ENCODE data around the gene RWDD1. TPM values are rescaled to one million over a fixed set of nuclear protein-coding genes. Genes with fewer than 3 reads are reported as not detected.

The RWDD1 gene
- total RNA-seq, 4 donors from 2014 or later: 56.1 to 77.3 (median 60.3) TPM

GRCh38 chr6:116564921-116565872 is 6.1 kb upstream of the RWDD1 start:
- TF ChIP-seq POLR2A (IDR thresholded peaks at IDR 0.05) (no peak), POLR2AphosphoS5 (IDR thresholded peaks at IDR 0.05) (no peak), CTCF (IDR thresholded peaks at IDR 0.05) (no peak), EP300 (IDR thresholded peaks at IDR 0.05) (no peak)
- H3K4me3 ChIP-seq: peak overlapping the region; percentile 25 to 42
- peak; percentile 39 for ATAC-seq
- H3K36me3 ChIP-seq: no peaks in the 10 kb centered on the region
- H3K9me3 ChIP-seq: no peaks in the 10 kb centered on the region
- H3K27me3 ChIP-seq: no peaks in the 10 kb centered on the region
- peak overlapping the region in 1 of 4 donors; percentile 13 for H3K27ac ChIP-seq
- H3K4me1 ChIP-seq: peaks cover 0 to 20% (median 3%) of the 10 kb centered on the region in 3 donors
- 14% methylated on average over 4 of the region's 42 CpGs; no CpG with 5 or more reads in 1 of the 2 donors for WGBS, 2 donors (ENCODE audit: low coverage in 1 of 2)

- no peaks in the 10 kb centered on the region for H3K36me3 ChIP-seq
- H3K27me3 ChIP-seq: no peaks in the 10 kb centered on the region
- H3K27ac ChIP-seq: no peak overlapping the region
- peaks cover 4 to 29% (median 7%) of the 10 kb centered on the region in 3 donors for H3K4me1 ChIP-seq
- H3K4me3 ChIP-seq: no peak overlapping the region
- no peaks in the 10 kb centered on the region for H3K9me3 ChIP-seq
- ATAC-seq: no peak
- TF ChIP-seq EP300 (IDR thresholded peaks at IDR 0.05): no peak
- no peak for TF ChIP-seq POLR2A (IDR thresholded peaks at IDR 0.05)
- TF ChIP-seq CTCF (IDR thresholded peaks at IDR 0.05): no peak
- TF ChIP-seq POLR2AphosphoS5 (IDR thresholded peaks at IDR 0.05): no peak
Measured at GRCh38 chr6:116568111-116568510, 3.2 kb upstream of the RWDD1 start.

GRCh38 chr6:116568821-116569755 is 2.2 kb upstream of the RWDD1 start:
- no peaks in the 10 kb centered on the region for H3K9me3 ChIP-seq
- TF ChIP-seq POLR2A (IDR thresholded peaks at IDR 0.05) (no peak), POLR2AphosphoS5 (IDR thresholded peaks at IDR 0.05) (no peak), EP300 (IDR thresholded peaks at IDR 0.05) (no peak), CTCF (IDR thresholded peaks at IDR 0.05) (no peak)
- H3K27ac ChIP-seq: no peak overlapping the region
- no peak for ATAC-seq
- H3K4me3 ChIP-seq: no peak overlapping the region
- H3K36me3 ChIP-seq: peaks cover 0 to 1% of the 10 kb centered on the region in 2 donors
- peaks cover 10 to 39% (median 11%) of the 10 kb centered on the region in 3 donors for H3K4me1 ChIP-seq
- WGBS, 2 donors (ENCODE audit: low coverage in 1 of 2): 59 to 64% methylated on average over 6 to 7 of the region's 7 CpGs
- H3K27me3 ChIP-seq: no peaks in the 10 kb centered on the region

GRCh38 chr6:116571683-116572000 is 338 bp downstream of the RWDD1 start:
- no peaks in the 10 kb centered on the region for H3K9me3 ChIP-seq
- peak overlapping the region; percentile 64 to 95 (median 94) for H3K27ac ChIP-seq
- H3K36me3 ChIP-seq: peaks cover 0 to 18% of the 10 kb centered on the region in 2 donors
- 0% methylated on average over 5 of the region's 12 CpGs for WGBS, 2 donors (ENCODE audit: low coverage in 1 of 2)
- ATAC-seq: no peak
- H3K27me3 ChIP-seq: no peaks in the 10 kb centered on the region
- peaks cover 10 to 39% (median 11%) of the 10 kb centered on the region in 3 donors for H3K4me1 ChIP-seq
- TF ChIP-seq POLR2A (IDR thresholded peaks at IDR 0.05) (no peak), POLR2AphosphoS5 (IDR thresholded peaks at IDR 0.05) (no peak), CTCF (IDR thresholded peaks at IDR 0.05) (no peak), EP300 (IDR thresholded peaks at IDR 0.05) (no peak)
- H3K4me3 ChIP-seq: peak overlapping the region; percentile 51 to 79

All from gastroesophageal sphincter (tissue), 4 donors.